NCI-H2196 (cell line): Measurements from ENCODE around the gene TGFA.

Source experiments
- DNase-seq: peaks from one replicate; lab custom pipeline; 2025; ENCODE audit not compliant: unreplicated experiment; lab: John Stamatoyannopoulos, UW

Gene TGFA

GRCh38 chr2:70499253-70499652 is 54.4 kb downstream of the TGFA start:
- DNase-seq = no peak

- DNase-seq = no peak
Measured at GRCh38 chr2:70498528-70498927, 55.1 kb downstream of the TGFA start.

- no peak for DNase-seq
Measured at GRCh38 chr2:70498054-70498453, 55.6 kb downstream of the TGFA start.

GRCh38 chr2:70496819-70497218 is 56.8 kb downstream of the TGFA start:
- DNase-seq = no peak

GRCh38 chr2:70494293-70494886 is 59.2 kb downstream of the TGFA start:
- no peak for DNase-seq

- DNase-seq = no peak
Measured at GRCh38 chr2:70490381-70490780, 63.2 kb downstream of the TGFA start.

GRCh38 chr2:70489165-70489564 is 64.5 kb downstream of the TGFA start:
- DNase-seq = no peak

GRCh38 chr2:70484086-70484485 is 69.5 kb downstream of the TGFA start:
- DNase-seq = no peak

GRCh38 chr2:70482401-70482800 is 71.2 kb downstream of the TGFA start:
- DNase-seq = no peak

GRCh38 chr2:70480468-70480867 is 73.2 kb downstream of the TGFA start:
- DNase-seq = no peak

- no peak for DNase-seq
Measured at GRCh38 chr2:70479816-70480215, 73.8 kb downstream of the TGFA start.

GRCh38 chr2:70477441-70477844 is 76.2 kb downstream of the TGFA start:
- DNase-seq = no peak

GRCh38 chr2:70475266-70475665 is 78.4 kb downstream of the TGFA start:
- no peak for DNase-seq

GRCh38 chr2:70474256-70474848 is 79.3 kb downstream of the TGFA start:
- DNase-seq = no peak

- DNase-seq = no peak
Measured at GRCh38 chr2:70473101-70473722, 80.4 kb downstream of the TGFA start.

GRCh38 chr2:70472221-70472890 is 81.3 kb downstream of the TGFA start:
- DNase-seq = no peak

- no peak for DNase-seq
Measured at GRCh38 chr2:70471129-70471528, 82.5 kb downstream of the TGFA start.

- no peak for DNase-seq
Measured at GRCh38 chr2:70469961-70470360, 83.7 kb downstream of the TGFA start.

- no peak for DNase-seq
Measured at GRCh38 chr2:70469435-70469834, 84.2 kb downstream of the TGFA start.

- no peak for DNase-seq
Measured at GRCh38 chr2:70468878-70469277, 84.7 kb downstream of the TGFA start.

GRCh38 chr2:70467831-70468779 is 85.5 kb downstream of the TGFA start:
- no peak for DNase-seq
